ENCODE measurements around the gene PRR19.

Gene PRR19

DNA sequence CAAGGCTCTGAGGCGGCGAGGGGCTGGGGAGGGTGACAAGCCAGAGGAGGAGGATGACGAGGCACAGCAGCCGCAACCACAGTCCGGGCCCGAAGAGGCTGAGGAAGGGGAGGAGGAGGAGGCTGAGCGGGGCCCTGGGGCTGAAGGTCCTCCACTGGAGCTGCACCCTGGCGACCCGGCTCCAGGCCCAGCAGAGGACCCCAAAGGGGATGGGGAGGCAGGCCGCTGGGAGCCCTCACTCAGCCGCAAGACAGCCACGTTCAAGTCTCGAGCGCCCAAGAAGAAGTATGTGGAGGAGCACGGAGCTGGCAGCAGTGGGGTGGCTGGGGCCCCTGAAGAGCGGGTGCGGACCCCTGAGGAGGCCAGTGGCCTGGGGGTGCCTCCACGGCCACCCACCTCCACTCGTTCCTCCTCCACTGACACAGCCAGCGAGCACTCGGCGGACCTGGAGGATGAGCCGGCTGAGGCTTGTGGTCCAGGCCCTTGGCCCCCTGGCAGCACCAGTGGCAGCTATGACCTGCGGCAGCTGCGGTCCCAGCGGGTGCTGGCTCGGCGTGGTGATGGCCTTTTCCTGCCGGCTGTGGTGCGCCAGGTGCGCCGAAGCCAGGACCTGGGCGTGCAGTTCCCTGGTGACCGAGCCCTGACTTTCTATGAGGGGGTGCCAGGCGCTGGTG is 29.9 kb upstream of the PRR19 start:
- DNase-seq (ENCODE audit: low spot score): no peak

GRCh38 chr19:42272535-42272897 is 29.4 kb upstream of the PRR19 start:
- DNase-seq (ENCODE audit: low spot score): no peak

- DNase-seq (ENCODE audit: low spot score): no peak
Observed at GRCh38 chr19:42272989-42273406, 28.9 kb upstream of the PRR19 start.

DNA sequence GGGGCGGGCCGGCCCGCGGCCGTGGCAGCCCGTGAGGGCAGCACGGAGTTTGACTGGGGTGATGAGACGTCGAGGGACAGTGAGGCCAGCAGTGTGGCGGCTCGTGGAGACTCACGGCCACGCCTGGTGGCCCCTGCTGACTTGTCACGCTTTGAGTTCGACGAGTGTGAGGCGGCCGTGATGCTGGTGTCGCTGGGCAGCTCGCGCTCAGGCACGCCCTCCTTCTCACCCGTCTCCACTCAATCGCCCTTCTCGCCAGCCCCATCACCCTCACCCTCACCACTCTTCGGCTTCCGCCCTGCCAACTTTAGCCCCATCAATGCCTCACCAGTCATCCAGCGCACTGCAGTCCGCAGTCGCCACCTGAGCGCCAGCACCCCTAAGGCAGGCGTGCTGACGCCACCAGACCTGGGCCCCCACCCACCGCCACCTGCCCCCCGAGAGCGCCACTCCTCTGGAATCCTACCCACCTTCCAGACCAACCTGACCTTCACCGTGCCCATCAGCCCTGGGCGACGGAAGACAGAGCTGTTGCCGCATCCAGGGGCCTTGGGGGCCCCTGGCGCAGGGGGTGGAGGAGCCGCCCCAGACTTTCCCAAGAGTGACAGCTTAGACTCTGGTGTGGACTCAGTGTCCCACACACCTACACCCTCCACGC is 28.4 kb upstream of the PRR19 start:
- no peak for DNase-seq (ENCODE audit: low spot score)

- no peak for DNase-seq (ENCODE audit: low spot score)
Observed at GRCh38 chr19:42274065-42274682, 27.8 kb upstream of the PRR19 start.

GRCh38 chr19:42275103-42275502 is 26.8 kb upstream of the PRR19 start:
- no peak for DNase-seq (ENCODE audit: low spot score)

DNA sequence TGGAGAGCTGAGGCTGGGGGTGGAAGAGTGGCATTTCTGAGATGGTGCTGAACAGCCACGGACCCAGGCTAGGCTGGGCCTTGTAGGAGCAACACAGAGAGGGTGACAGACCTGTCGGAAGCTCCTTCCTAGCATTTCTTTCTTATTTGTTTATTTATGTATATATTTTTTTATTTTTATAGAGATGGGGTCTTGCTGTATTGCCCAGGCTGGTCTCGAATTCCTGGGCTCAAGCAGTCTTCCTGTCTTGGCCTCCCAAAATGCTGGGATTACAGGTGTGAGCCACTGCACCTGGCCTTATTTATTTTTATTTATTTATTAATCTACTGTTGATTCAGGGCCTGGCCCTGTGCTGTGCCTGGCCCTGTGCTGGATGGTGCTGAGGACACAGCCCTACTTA is 26.4 kb upstream of the PRR19 start:
- DNase-seq (ENCODE audit: low spot score): no peak

DNA sequence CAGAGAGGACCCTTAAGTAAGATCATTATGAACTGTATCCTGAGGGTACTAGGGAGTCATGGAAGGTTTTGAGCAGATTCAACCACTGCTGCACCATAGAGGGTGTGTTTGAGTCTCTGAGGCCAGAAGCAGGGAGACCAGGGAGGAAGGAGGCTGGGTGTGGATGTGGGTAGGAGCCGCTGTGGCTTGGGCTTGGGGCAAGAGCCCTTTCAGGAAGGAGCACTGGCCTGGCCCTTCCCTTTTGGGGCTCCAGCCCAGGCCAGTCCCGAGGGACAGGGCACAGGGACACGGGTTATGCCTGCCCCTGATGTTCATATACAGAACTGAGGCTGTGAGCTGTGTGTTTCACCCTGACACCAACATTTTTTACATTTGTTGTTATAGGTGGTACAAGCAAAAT is 25.6 kb upstream of the PRR19 start:
- DNase-seq (ENCODE audit: low spot score): no peak

- peak; percentile 29 for DNase-seq (ENCODE audit: low spot score)
Observed at GRCh38 chr19:42276821-42277220, 25.1 kb upstream of the PRR19 start.

GRCh38 chr19:42277821-42278451 is 24.0 kb upstream of the PRR19 start:
- DNase-seq (ENCODE audit: low spot score): peak; percentile 38

DNA sequence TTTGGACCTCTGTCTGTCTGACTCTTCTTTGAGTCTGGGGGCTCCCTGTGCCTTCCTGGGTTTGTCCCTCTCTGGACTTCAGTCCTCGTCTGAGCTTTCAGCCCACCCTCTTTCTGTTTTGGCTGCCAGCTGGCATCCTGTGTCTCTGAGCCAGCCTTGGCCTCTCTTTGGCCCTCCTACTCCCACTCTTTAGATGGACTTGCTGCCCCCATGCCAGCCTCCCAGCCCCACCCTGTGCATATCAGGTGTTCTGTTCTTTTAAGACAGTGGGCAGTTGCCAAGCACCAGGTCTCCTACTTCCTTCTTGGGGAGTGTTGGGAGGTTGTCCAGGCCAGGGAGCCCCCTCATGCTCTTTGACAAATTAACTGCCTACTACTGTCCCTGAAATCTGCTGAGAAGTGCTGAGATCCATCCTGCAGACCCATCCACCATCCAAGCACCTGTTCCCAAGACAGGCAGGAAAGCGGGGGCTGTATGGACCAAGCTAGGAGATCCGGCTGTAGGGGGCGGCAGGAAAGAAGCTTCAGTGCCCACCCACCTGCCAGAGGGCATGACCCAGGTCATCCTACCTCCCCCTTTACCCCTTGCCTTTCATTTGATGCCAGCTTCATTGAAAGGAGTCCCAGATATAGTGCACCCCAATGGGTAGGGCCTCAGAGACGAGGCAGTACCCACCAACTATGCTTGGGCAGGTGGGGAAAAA is 23.3 kb upstream of the PRR19 start:
- no peak for DNase-seq (ENCODE audit: low spot score)

DNA sequence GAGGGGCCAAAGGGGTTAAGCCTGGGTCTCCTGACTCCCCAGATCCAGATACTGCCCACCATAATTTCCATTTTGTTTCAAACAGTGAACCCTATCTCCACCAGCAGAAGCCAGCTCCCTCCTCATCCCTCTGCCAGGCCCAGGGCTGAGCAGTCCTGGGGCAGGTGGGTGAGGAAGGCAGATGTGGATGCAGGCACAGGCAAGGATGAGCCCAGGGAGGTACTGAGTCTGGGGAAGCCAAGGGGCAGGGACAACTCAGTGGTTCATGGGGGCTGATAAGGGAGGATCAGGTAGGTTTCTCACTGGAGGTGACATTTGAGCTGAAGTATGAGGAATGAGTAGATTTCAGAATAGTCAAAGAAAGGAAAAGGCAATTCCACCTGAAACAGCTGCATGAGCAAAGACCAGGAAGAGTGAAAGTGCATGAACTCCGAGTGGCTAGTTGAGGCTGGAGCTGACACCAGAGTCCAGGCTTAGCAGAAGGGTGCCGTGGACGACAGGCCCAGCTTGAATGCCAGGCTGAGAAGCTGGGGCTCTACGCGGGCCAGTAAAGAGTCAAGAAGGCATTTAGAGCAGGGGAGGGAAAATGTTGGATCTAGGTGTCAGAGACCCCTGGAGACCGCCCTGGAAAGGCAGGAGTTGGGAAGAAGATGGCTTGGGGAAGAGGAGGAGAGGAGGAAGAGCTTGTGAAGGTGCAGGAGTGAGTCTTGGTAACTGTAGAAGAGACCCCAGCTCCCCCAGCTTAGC is 22.6 kb upstream of the PRR19 start:
- no peak for DNase-seq (ENCODE audit: low spot score)

- DNase-seq (ENCODE audit: low spot score): peak; percentile 98
Observed at GRCh38 chr19:42279902-42280814, 21.8 kb upstream of the PRR19 start.

DNA sequence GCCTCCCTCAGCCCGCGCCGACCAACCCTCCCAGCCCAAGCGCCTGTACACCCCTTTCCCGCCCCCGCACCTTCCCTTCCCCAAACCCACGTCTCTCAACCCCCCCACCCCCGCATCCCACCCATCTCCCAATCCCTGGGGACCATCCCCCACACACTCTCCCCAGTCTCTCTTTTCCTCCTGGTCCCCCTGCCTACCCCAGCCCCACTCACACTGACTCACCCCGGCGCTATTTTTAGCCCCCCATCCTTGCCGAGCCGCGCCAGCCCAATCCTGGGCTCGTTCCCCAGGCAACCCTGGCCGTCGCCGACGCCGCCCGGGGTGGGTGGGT is 21.2 kb upstream of the PRR19 start:
- DNase-seq (ENCODE audit: low spot score): peak; percentile 78

DNA sequence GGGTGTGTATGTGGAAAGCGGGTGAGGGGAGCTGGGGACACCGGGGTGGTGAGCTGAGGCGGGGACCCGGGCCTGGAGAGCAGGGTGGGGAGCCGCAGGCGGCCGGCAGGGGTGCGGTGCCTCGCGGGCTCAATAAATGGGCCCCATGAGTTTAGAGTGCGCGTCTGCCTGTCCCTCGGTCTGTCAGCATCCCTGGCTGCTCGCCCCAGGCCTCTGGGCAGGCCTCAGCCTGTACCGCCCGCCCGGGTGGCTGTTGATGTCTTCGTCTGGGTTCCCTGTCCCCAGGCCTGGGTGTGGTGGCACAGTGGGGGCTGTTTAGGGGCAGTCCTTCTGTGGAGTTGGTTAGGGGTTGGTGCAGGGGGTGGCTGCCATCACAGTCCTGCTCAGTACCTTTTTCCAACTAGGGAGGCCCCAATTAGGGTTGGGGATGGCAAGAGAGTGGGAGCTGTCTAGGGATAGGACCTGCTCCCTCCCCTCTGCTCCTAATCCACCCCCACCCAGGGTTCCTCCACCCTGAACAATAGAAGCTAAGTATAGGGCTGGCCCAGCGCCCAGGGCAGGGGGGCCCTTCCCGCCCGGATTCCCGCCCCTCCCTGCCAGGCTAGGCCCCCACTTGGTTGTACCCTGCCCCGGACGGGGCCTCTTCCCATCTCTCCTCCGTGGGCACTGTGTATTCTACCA is 20.6 kb upstream of the PRR19 start:
- peak; percentile 56 for DNase-seq (ENCODE audit: low spot score)

GRCh38 chr19:42281827-42282762 is 19.8 kb upstream of the PRR19 start:
- DNase-seq (ENCODE audit: low spot score): peak; percentile 35

DNA sequence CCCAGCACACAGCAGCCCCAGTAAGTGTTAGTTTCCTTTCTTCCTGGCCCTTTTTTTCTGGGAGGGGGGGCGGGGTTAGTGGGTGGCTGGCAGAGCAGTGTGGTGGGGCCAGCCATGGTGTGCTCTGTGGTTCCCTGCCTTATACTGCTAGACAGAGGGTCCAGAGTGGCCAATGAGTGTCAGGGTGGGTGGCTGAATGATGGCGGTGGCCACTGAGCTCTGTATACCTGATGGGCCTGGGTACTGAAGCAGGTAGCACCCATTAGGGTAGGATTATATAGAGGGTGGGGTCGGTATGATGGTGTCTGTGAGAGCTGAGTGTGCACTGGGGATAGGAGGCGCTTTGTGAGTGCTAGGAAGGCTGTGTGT is 19.1 kb upstream of the PRR19 start:
- no peak for DNase-seq (ENCODE audit: low spot score)

GRCh38 chr19:42283188-42284065 is 18.5 kb upstream of the PRR19 start:
- peak; percentile 98 for DNase-seq (ENCODE audit: low spot score)

All from AG08396 (cell line).